Activated T-helper 1 cell treated with anti-CD3 and anti-CD28 coated beads, Interleukin-12 subunit alpha, Interleukin-12 subunit beta, Interleukin-2, Interleukin-4 antibody, amounts not matched to agents 30 ng/mL and 10 ng/mL and 1 ng/mL, durations not matched to agents 14 hours and 24 hours and 36 hours (primary cell): ENCODE measurements around the gene SRP14. TPM values are rescaled to one million over a fixed set of nuclear protein-coding genes. Genes with fewer than 3 reads are reported as not detected.
"Not testable (repeated sequence)": the region's sequence is repeated elsewhere in the genome, so short reads cannot be mapped to it uniquely, and the experiment has no call there.

Experiments
- DNase-seq: peaks from one replicate; pipeline ENCODE4 v3.0.0; 2021; ENCODE audit warnings: low spot score
- H3K27ac Mint-ChIP-seq: one replicate; pipeline ENCODE4 v1.8.0; 2021; ENCODE audit warnings: mild to moderate bottlenecking, mixed read lengths
- H3K27me3 Mint-ChIP-seq: one replicate; pipeline ENCODE4 v1.8.0; 2022; ENCODE audit warnings: mild to moderate bottlenecking, moderate library complexity, mixed read lengths; ENCODE audit not compliant: insufficient read depth
- H3K36me3 Mint-ChIP-seq: one replicate; pipeline ENCODE4 v1.8.0; 2021; ENCODE audit warnings: low read depth, mixed read lengths
- H3K4me1 Mint-ChIP-seq: one replicate; pipeline ENCODE4 v1.8.0; 2021; ENCODE audit warnings: low read depth, mixed read lengths
- H3K4me3 Mint-ChIP-seq: one replicate; pipeline ENCODE4 v1.8.0; 2021; ENCODE audit warnings: mild to moderate bottlenecking, moderate library complexity, mixed read lengths
- H3K9me3 Mint-ChIP-seq: one replicate; pipeline ENCODE4 v1.8.0; 2021; ENCODE audit warnings: mixed read lengths
- intact Hi-C: fragments of 100-400 bp; cut with micrococcal nuclease; formaldehyde crosslinking; loops from one replicate; pipeline ENCODE4 v1.15.1; 2024
- total RNA-seq: library from RNA; stranded (reverse); gene quantifications from 2 replicates; pipeline ENCODE4 v1.2.3, GENCODE V29; 2022

The SRP14 gene
- total RNA-seq, 1 donor from 2014 or later: 144 TPM

- H3K27me3 Mint-ChIP-seq: no peaks in the 10 kb centered on the region
- H3K4me1 Mint-ChIP-seq: peaks cover 63% of the 10 kb centered on the region
- H3K36me3 Mint-ChIP-seq: peaks cover 31% of the 10 kb centered on the region
- H3K4me3 Mint-ChIP-seq: peak overlapping the region; percentile 100
- peak overlapping the region; percentile 49 for H3K27ac Mint-ChIP-seq
- no peak for DNase-seq
- intact Hi-C loops: no loop called here
- no peaks in the 10 kb centered on the region for H3K9me3 Mint-ChIP-seq
These were observed 1.8 kb upstream of the SRP14 start for GRCh38 chr15:40040770-40041169.

GRCh38 chr15:40040293-40040635 lies 1.3 kb upstream of the SRP14 start:
- Mint-ChIP-seq H3K4me3 (peak overlapping the region; percentile 100), H3K9me3 (no peaks in the 10 kb centered on the region), H3K4me1 (peaks cover 58% of the 10 kb centered on the region), H3K27ac (peak overlapping the region; percentile 49), H3K27me3 (no peaks in the 10 kb centered on the region), H3K36me3 (peaks cover 33% of the 10 kb centered on the region)
- intact Hi-C loops: no loop called here
- DNase-seq: no peak

GRCh38 chr15:40038275-40038637 lies 725 bp downstream of the SRP14 start:
- Mint-ChIP-seq H3K36me3 (peaks cover 40% of the 10 kb centered on the region), H3K27me3 (no peaks in the 10 kb centered on the region), H3K27ac (peak overlapping the region; percentile 98), H3K4me1 (peaks cover 43% of the 10 kb centered on the region), H3K4me3 (peak overlapping the region; percentile 100), H3K9me3 (no peaks in the 10 kb centered on the region)
- no peak for DNase-seq
- intact Hi-C loops: loop anchor here (5.0 to 10.0 kb wide), 2 partner anchors 159 to 527 kb away; partner anchors contain the start of genes CCDC32 and RPUSD2

- H3K4me1 Mint-ChIP-seq: peaks cover 43% of the 10 kb centered on the region
These were observed 1.3 kb downstream of the SRP14 start for GRCh38 chr15:40037721-40038120.

DNA sequence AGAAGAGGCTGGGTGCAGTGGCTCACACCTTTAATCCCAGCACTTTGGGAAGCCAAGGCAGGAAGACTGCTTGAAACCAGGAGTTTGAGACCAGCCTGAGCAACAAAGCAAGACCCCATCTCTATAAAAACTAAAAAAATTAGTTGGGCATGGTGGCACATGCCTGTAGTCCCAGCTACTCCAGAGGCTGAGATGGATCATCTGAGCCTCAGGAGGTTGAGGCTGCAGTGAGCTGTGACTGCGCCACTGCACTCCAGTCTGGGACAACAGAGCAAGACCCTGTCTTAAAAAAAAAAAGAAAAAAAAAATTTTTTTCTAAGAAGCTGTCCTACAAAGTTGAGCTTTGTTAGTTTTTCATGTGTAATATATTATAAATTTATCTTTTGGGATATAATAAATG lies 3.8 kb downstream of the SRP14 start:
- not testable (repeated sequence) for H3K9me3 Mint-ChIP-seq, H3K4me3 Mint-ChIP-seq, H3K27me3 Mint-ChIP-seq, H3K27ac Mint-ChIP-seq, DNase-seq
- Mint-ChIP-seq H3K4me1 (peaks cover 26% of the 10 kb centered on the region), H3K36me3 (peaks cover 55% of the 10 kb centered on the region)
- intact Hi-C loops: loop anchor here (5.0 to 10.0 kb wide), 2 partner anchors 162 to 530 kb away; partner anchors contain the start of genes CCDC32 and RPUSD2

More at GRCh38 chr15:40037721-40038120, 1.3 kb downstream of the SRP14 start:
- Mint-ChIP-seq H3K27ac (peak overlapping the region; percentile 98), H3K4me3 (peak overlapping the region; percentile 100), H3K36me3 (peaks cover 43% of the 10 kb centered on the region), H3K27me3 (no peaks in the 10 kb centered on the region), H3K9me3 (no peaks in the 10 kb centered on the region)
- intact Hi-C loops: loop anchor here (5.0 to 10.0 kb wide), 2 partner anchors 160 to 527 kb away; partner anchors contain the start of genes CCDC32 and RPUSD2
- no peak for DNase-seq

- no peak overlapping the region for H3K27ac Mint-ChIP-seq
These were observed 4.6 kb downstream of the SRP14 start for GRCh38 chr15:40034186-40034946.

DNA sequence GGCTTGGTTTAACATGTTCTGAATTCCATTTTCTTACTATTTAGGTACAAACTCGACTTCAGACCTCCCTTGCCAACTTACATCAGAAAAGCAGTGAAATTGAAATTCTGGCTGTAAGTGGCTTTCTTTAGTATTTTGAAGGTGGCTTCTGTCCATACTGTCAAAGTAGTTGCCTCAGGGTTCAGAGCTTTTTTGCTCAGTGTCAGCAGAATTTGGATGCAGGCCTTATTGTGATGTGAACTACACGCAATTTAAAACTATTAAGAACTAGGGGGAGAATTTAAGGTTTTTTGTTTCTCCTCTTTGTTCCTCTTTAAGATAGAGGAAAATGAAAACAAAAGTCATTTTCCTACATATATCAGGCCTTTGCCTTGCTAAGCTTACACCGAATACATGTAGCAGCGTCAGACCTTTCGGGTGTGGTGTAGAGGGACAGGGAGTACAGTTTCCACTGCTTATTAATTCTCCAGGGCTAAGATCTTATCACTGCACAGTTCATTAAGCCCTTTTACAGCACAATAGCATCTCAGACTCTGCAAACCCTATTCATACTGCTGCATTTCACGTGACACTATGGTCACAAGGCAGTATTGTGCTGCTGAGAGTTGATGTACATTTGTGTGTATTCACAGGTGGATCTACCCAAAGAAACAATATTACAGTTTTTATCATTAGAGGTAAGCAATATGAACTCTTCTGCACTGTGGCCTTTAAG lies 6.7 kb downstream of the SRP14 start:
- Mint-ChIP-seq H3K36me3 (peaks cover 46% of the 10 kb centered on the region), H3K27me3 (no peaks in the 10 kb centered on the region), H3K27ac (no peak overlapping the region), H3K4me3 (no peak overlapping the region), H3K9me3 (no peaks in the 10 kb centered on the region), H3K4me1 (peaks cover 11% of the 10 kb centered on the region)
- intact Hi-C loops: loop anchor here (10.0 kb wide), 1 partner anchor 533 kb away; the partner anchor contains the start of genes CCDC32 and RPUSD2
- no peak for DNase-seq

More at GRCh38 chr15:40034186-40034946, 4.6 kb downstream of the SRP14 start:
- Mint-ChIP-seq H3K9me3 (no peaks in the 10 kb centered on the region), H3K36me3 (peaks cover 60% of the 10 kb centered on the region), H3K4me1 (peaks cover 22% of the 10 kb centered on the region), H3K4me3 (no peak overlapping the region), H3K27me3 (no peaks in the 10 kb centered on the region)
- DNase-seq: no peak
- intact Hi-C loops: loop anchor here (10.0 kb wide), 1 partner anchor 530 kb away; the partner anchor contains the start of genes CCDC32 and RPUSD2

DNA sequence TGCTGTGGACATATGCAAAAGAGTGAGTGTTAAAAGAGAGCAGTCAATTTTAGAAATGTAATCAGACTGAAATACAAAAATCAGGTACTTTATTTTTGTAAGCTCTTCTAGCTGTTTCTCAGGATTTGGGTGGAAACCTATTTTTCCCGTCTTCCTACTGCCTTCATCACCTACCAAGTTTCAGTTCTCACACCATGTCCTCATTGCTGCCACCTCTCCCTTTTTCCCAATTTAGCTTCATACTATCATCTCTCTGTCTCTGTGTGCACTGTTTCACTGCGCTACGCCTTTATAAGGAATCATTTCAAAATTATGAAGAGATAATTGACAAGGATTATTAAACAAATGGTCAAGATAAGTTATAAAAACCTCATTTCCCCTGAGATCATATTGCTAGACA lies 7.7 kb downstream of the SRP14 start:
- no peak for DNase-seq
- Mint-ChIP-seq H3K4me3 (no peak overlapping the region), H3K27ac (no peak overlapping the region), H3K9me3 (no peaks in the 10 kb centered on the region), H3K27me3 (no peaks in the 10 kb centered on the region), H3K36me3 (peaks cover 40% of the 10 kb centered on the region), H3K4me1 (peaks cover 3% of the 10 kb centered on the region)
- intact Hi-C loops: loop anchor here (10.0 kb wide), 1 partner anchor 534 kb away; the partner anchor contains the start of genes CCDC32 and RPUSD2

DNA sequence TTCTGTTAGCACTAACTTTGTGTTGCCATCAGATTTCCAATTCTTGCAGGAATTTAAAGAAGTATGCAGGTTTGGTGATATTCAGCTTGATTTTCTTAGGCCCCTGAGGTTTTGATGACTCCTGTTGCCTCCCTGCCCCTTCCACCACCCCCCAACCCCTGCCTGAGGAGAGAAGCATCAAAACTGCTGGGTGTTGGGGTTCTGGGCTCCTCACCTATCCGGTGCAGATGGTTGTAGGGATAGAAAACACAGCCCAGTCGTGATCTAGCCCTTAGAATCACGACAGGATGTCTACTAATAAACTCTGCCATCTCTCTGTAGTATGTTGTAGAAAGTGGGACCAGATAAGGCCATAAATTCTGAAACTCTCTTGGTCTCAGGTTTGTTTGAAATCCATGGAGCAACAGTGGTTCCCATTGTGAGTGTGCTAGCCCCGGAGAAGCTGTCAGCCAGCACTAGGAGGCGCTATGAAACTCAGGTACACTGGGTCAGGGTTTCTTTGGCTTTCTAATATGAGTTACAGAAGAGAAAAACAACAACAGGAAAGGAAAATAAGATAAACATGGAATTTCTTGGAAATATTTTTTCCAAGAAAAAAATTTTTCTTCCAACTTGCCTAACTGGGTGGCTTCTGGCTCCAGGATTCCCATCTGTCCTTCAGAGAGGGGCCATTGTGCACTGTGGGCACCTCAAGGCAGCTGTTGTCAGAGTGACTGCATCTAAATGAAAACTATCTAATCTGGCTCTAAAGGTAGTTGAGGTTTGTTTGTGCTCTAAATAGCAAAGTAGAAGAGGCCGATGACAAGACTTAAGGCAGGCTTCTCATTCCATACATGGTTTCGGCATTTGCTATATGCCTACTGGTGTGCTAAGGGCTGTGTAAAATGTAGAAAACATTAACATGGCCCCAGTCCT lies 8.7 kb downstream of the SRP14 start:
- intact Hi-C loops: loop anchor here (1.0 to 10.0 kb wide), 2 partner anchors 244 to 535 kb away; partner anchors contain the start of genes CCDC32 and RPUSD2
- no peak for DNase-seq
- no peaks in the 10 kb centered on the region for H3K4me1 Mint-ChIP-seq
- peaks cover 34% of the 10 kb centered on the region for H3K36me3 Mint-ChIP-seq
- H3K27me3 Mint-ChIP-seq: no peaks in the 10 kb centered on the region
- no peak overlapping the region for H3K4me3 Mint-ChIP-seq
- no peaks in the 10 kb centered on the region for H3K9me3 Mint-ChIP-seq
- H3K27ac Mint-ChIP-seq: no peak overlapping the region

GRCh38 chr15:40028853-40029252 lies 10.1 kb downstream of the SRP14 start:
- intact Hi-C loops: no loop called here
- no peaks in the 10 kb centered on the region for H3K9me3 Mint-ChIP-seq
- H3K4me1 Mint-ChIP-seq: no peaks in the 10 kb centered on the region
- peaks cover 31% of the 10 kb centered on the region for H3K36me3 Mint-ChIP-seq
- H3K27me3 Mint-ChIP-seq: no peaks in the 10 kb centered on the region
- H3K4me3 Mint-ChIP-seq: no peak overlapping the region
- DNase-seq: no peak
- H3K27ac Mint-ChIP-seq: no peak overlapping the region

- H3K36me3 Mint-ChIP-seq: peaks cover 35% of the 10 kb centered on the region
- intact Hi-C loops: no loop called here
- H3K4me3 Mint-ChIP-seq: no peak overlapping the region
- DNase-seq: no peak
- no peaks in the 10 kb centered on the region for H3K9me3 Mint-ChIP-seq
- H3K27me3 Mint-ChIP-seq: no peaks in the 10 kb centered on the region
- no peaks in the 10 kb centered on the region for H3K4me1 Mint-ChIP-seq
- H3K27ac Mint-ChIP-seq: no peak overlapping the region
These were observed 10.8 kb downstream of the SRP14 start for GRCh38 chr15:40028193-40028592.

- peaks cover 50% of the 10 kb centered on the region for H3K36me3 Mint-ChIP-seq
- H3K4me3 Mint-ChIP-seq: no peak overlapping the region
- DNase-seq: no peak
- H3K27me3 Mint-ChIP-seq: no peaks in the 10 kb centered on the region
- H3K4me1 Mint-ChIP-seq: no peaks in the 10 kb centered on the region
- intact Hi-C loops: no loop called here
- H3K27ac Mint-ChIP-seq: no peak overlapping the region
- H3K9me3 Mint-ChIP-seq: peaks cover 24% of the 10 kb centered on the region
These were observed 22.6 kb downstream of the SRP14 start for GRCh38 chr15:40016224-40016865.
